Activated T-helper 1 cell treated with Interleukin-2 at 50 U/mL for 16 hours (primary cell): Measurements from ENCODE around the gene DUSP11.
"Not testable (repeated sequence)": the region's sequence is repeated elsewhere in the genome, so short reads cannot be mapped to it uniquely, and the experiment has no call there.

Source experiments
- DNase-seq: peaks from one replicate; pipeline ENCODE4 v3.0.0-alpha.2; 2020; ENCODE audit warnings: low read depth

The DUSP11 gene

GRCh38 chr2:73772819-73773218 lies 7.1 kb downstream of the DUSP11 start:
- no peak for DNase-seq

DNA sequence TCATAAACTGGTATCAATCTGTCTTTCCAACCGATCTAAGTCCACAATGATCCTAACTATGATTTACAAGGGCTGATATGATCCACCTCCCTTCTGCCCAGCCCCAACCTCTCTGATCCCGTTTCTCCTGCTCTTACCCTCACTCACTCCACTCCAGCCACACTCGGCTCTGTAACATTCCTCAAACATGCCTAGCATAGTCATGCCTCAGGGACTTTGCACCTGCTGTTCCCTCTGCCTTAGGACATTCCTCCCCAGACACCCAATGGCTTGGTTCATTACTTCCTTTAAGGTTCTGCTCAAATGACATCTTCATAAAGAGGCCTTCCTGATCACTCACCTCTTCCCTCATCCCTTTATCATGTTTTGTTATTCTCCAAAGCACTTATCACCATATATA lies 9.2 kb downstream of the DUSP11 start:
- no peak for DNase-seq

DNA sequence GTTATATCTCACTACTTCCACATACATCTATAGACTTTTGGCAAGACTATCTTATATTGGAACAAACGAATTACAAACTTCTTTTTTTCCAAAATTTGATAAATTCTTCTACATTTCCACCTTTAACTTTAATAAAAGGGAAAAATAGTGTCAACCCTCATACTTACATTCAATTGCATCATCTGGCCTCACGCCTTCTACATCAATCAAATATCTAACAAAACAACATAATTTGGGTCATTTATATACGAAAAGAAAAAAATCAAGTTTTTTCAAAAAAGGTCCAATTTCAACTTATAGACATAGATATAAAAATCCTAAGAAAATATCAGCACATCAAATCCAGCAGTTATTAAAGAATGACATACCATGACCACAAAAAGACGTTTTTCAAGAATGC lies 12.9 kb downstream of the DUSP11 start:
- no peak for DNase-seq

GRCh38 chr2:73766349-73766748 lies 13.6 kb downstream of the DUSP11 start:
- no peak for DNase-seq

DNA sequence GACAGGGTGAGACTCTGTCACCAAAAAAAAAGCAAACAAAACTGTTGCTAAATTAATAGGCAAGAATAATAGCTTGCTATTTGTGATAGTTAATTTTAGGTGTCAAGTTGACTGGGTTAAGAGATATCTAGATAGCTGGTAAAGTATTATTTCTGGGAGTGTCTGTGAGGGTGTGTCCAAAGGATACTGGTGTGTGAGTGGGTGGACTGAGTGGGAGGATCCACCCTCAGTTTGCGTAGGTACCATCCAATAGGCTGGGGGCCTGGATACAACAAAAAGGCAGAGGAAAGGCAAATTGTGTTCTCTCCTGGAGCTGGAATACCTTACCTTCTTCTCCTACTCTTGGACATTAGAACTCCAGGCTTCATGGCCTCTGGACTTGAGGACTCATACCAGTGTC lies 15.0 kb downstream of the DUSP11 start:
- no peak for DNase-seq

DNA sequence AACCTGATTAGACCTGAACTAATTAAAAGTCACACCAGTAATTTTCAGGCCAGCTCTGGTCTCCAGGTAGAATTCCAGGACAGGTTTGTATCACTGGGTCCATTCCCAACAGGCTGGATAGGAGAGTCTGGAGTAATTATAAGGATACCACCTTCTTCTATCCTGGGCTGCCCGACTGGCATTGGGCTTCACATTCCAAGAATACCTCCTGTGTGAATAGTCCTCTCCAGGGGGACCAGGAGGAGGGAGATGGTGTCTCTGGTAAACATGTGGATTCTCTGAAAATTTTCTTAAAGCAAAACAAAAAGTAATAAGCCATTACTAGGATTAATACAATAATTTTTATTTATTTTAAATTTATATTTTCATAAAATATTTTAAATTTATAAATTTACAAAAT lies 17.3 kb downstream of the DUSP11 start:
- no peak for DNase-seq

DNA sequence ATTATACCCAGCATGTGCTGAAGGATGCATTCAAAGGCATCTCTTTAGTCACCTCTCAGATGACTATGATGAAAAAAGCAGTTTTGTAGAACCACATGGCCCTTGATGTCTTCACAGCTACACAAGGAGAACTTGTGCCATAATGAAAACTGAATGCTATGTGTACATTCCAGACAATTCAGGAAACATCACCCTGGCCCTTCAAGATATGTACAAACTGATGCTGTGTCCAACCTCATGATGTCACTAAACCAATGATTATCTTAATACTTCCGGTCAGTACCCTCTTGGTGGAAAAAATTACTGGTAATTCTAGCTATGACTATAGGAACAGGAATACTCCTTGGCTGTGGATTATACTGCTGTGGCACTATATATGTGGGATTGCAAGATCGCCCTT lies 20.0 kb downstream of the DUSP11 start:
- DNase-seq: no peak

DNA sequence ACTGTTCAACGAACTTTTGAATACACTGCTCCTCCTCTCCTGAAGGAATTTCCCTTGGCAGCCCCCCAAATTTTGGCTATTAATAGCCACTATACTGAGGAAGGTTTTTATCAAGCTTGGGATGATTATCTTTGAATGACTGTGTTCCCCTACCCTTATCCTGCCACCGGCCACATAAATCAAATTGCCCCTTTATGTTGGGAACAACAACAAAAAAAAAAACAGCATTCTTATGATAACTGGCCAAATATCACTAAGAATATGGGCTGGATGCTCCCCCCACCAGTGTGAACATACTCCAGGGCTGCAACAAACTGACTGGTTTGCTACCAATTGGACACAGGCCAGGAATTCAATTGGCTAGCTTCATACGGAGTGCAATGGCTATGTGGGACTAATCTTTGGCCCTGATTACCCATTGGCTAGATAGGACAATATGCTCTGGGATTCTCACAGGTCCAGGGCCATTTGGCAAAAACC lies 20.6 kb downstream of the DUSP11 start:
- no peak for DNase-seq

- DNase-seq: not testable (repeated sequence)
These were observed 25.6 kb downstream of the DUSP11 start for GRCh38 chr2:73754332-73754731.

GRCh38 chr2:73749314-73749713 lies 30.6 kb downstream of the DUSP11 start:
- DNase-seq: no peak

DNA sequence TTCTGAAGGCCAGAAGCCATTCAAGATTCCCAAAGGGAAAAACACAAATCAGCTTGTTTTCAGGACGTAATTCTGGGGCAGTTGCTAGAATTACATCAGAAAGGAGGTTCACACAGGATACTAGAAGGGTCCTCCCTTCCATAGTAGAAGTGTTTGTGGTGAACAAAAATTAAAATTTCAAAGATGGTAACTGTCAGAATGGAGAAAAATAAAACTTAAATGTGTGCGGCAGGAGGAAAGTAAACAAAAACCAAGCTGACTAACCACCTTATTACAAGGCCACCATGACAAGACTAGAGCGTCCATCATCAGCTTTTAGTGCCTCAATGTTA lies 33.1 kb downstream of the DUSP11 start:
- DNase-seq: no peak

- DNase-seq: no peak
These were observed 33.7 kb downstream of the DUSP11 start for GRCh38 chr2:73746015-73746876.

DNA sequence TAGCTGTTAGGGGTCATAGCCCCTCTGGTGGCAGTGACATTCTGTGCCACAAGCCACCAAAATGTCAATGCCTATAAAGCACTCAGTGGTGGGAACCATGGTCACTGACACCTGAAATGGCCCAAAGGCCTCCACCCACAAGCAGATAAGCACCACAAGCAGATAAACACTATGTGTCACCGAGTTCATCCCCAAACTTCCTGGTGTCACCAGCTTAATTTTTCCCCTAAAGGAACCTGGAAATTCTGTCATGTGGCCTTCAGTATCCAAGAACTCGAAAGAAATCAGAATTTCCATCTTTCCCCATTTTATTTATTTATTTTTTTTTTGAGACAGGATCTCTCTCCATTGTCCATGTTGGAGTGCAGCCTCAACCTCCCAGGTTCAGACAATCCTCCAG lies 39.1 kb downstream of the DUSP11 start:
- DNase-seq: no peak

- no peak for DNase-seq
These were observed 40.8 kb downstream of the DUSP11 start for GRCh38 chr2:73739101-73739500.

GRCh38 chr2:73736855-73737779 lies 42.8 kb downstream of the DUSP11 start, which contains the start of gene TPRKB:
TPRKB (minus strand) TSS chr2:73737345; CDS start chr2:73734569, 2,776 bp downstream.
- DNase-seq: peak; percentile 90

DNA sequence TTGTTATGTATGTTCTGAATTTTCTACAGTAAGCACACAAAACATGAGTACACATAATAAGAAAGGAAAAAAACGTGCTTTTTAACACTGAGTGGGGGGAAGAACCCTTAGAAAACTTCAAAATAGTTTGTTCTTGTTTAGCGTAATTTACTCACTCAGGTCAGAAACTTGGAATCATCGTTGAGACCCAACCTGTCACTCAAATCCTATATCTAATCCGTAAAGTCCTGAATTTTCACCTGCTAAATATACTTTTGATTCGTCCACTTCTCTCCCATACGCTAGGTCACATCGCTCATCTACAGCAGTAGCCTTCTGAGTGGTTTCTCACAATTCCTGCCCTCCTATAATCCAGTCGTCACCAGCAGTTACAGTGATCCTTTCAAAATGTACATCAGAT lies 43.5 kb downstream of the DUSP11 start:
- no peak for DNase-seq

DNA sequence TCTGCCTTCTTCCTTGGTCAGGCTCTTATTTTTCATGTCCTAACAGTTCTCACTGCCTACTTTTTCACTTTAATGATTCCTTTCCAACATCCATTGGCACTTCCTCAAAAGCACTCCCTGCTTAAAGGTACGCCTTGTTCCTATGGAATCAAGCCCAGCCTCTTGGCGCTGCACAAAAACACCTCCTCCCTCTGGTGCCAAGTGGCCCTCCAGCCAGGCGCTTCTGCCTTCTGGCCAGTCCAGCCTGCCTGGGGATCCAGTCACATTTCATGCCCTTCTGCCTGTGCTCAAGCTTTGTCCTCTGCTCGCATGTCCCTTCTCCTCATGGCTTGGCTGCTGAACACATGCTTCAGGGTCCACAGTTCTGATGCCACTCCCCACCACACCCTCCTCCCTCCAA lies 49.1 kb downstream of the DUSP11 start:
- no peak for DNase-seq

DNA sequence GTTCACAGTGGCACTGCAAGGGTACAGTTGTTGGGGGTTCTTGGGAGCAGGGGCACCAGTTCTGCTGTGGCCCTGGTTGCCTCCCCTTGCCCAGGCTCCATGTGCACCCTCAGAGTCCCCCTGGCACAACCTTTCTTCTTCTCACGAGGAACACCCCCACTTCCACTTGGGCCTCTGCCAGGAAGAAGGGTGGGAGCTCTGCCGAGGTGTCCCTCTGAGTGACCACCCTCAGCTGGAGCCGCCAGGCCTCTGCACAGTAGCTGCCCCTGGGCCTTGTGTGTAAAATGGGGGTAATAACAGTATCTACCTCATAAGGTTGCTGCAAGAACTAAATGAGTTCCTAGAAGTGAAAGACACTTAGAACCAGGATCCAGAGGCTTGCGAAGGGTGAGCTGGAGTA lies 51.2 kb downstream of the DUSP11 start:
- no peak for DNase-seq

GRCh38 chr2:73728043-73728442 lies 51.9 kb downstream of the DUSP11 start:
- DNase-seq: no peak

DNA sequence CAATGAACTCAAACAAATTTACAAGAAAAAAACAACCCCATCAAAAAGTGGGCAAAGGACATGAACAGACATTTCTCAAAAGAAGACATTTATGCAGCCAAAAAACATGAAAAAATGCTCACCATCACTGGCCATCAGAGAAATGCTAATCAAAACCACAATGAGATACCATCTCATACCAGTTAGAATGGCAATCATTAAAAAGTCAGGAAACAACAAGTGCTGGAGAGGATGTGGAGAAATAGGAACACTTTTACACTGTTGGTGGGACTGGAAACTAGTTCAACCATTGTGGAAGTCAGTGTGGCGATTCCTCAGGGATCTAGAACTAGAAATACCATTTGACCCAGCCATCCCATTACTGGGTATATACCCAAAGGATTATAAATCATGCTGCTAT lies 53.2 kb downstream of the DUSP11 start:
- DNase-seq: not testable (repeated sequence)

GRCh38 chr2:73718851-73719621 lies 60.9 kb downstream of the DUSP11 start:
- no peak for DNase-seq

GRCh38 chr2:73718421-73718820 lies 61.5 kb downstream of the DUSP11 start:
- no peak for DNase-seq
